ENCODE results near the gene TRPV5. TPM values are rescaled to one million over a fixed set of nuclear protein-coding genes. Genes with fewer than 3 reads are reported as not detected.

Gene TRPV5
- total RNA-seq, 1 donor, result not detected

GRCh38 chr7:142863891-142864685 is 69.5 kb downstream of the TRPV5 start:
- Histone ChIP-seq H3K4me2 (ENCODE audit: insufficient read depth, low read length) (no peak overlapping the region), H2AFZ (ENCODE audit: low read length) (no peak overlapping the region), H4K20me1 (ENCODE audit: insufficient read depth, low read length) (no peaks in the 10 kb centered on the region), H3K4me3 (ENCODE audit: insufficient read depth, low read length) (no peak overlapping the region), H3K79me2 (ENCODE audit: insufficient read depth, low read length) (no peaks in the 10 kb centered on the region), H3K4me1 (ENCODE audit: insufficient read depth, low read length) (no peaks in the 10 kb centered on the region), H3K27ac (ENCODE audit: low read depth, low read length) (no peak overlapping the region), H3K9me3 (ENCODE audit: low read depth, low read length) (no peaks in the 10 kb centered on the region), H3K36me3 (ENCODE audit: insufficient read depth, low read length) (no peaks in the 10 kb centered on the region), H3K27me3 (ENCODE audit: insufficient read depth, low read length) (no peaks in the 10 kb centered on the region)
- DNase-seq (ENCODE audit: insufficient read length, low spot score, missing footprints), result no peak
- no peak for TF ChIP-seq CTCF (IDR thresholded peaks at IDR 0.05; ENCODE audit: extremely low read depth, low read depth, low read length)

- Histone ChIP-seq H3K27me3 (ENCODE audit: insufficient read depth, low read length) (no peaks in the 10 kb centered on the region), H3K27ac (ENCODE audit: low read depth, low read length) (no peak overlapping the region), H3K4me3 (ENCODE audit: insufficient read depth, low read length) (no peak overlapping the region), H3K4me1 (ENCODE audit: insufficient read depth, low read length) (no peaks in the 10 kb centered on the region), H3K9me3 (ENCODE audit: low read depth, low read length) (no peaks in the 10 kb centered on the region), H3K4me2 (ENCODE audit: insufficient read depth, low read length) (no peak overlapping the region), H3K36me3 (ENCODE audit: insufficient read depth, low read length) (no peaks in the 10 kb centered on the region), H4K20me1 (ENCODE audit: insufficient read depth, low read length) (no peaks in the 10 kb centered on the region), H2AFZ (ENCODE audit: low read length) (no peak overlapping the region), H3K79me2 (ENCODE audit: insufficient read depth, low read length) (no peaks in the 10 kb centered on the region)
- peak; percentile 76 for DNase-seq (ENCODE audit: insufficient read length, low spot score, missing footprints)
- TF ChIP-seq CTCF (IDR thresholded peaks at IDR 0.05; ENCODE audit: extremely low read depth, low read depth, low read length), result no peak
Measured at GRCh38 chr7:142862786-142863400, 70.7 kb downstream of the TRPV5 start.

GRCh38 chr7:142862351-142862750 is 71.2 kb downstream of the TRPV5 start:
- Histone ChIP-seq H2AFZ (ENCODE audit: low read length) (no peak overlapping the region), H3K27me3 (ENCODE audit: insufficient read depth, low read length) (no peaks in the 10 kb centered on the region), H4K20me1 (ENCODE audit: insufficient read depth, low read length) (no peaks in the 10 kb centered on the region), H3K36me3 (ENCODE audit: insufficient read depth, low read length) (no peaks in the 10 kb centered on the region), H3K27ac (ENCODE audit: low read depth, low read length) (no peak overlapping the region), H3K4me2 (ENCODE audit: insufficient read depth, low read length) (no peak overlapping the region), H3K79me2 (ENCODE audit: insufficient read depth, low read length) (no peaks in the 10 kb centered on the region), H3K4me3 (ENCODE audit: insufficient read depth, low read length) (no peak overlapping the region), H3K4me1 (ENCODE audit: insufficient read depth, low read length) (no peaks in the 10 kb centered on the region), H3K9me3 (ENCODE audit: low read depth, low read length) (no peaks in the 10 kb centered on the region)
- peak; percentile 67 for DNase-seq (ENCODE audit: insufficient read length, low spot score, missing footprints)
- no peak for TF ChIP-seq CTCF (IDR thresholded peaks at IDR 0.05; ENCODE audit: extremely low read depth, low read depth, low read length)

GRCh38 chr7:142860968-142861367 is 72.6 kb downstream of the TRPV5 start:
- no peaks in the 10 kb centered on the region for H3K4me1 ChIP-seq (ENCODE audit: insufficient read depth, low read length)
- no peak overlapping the region for H2AFZ ChIP-seq (ENCODE audit: low read length)
- TF ChIP-seq CTCF (IDR thresholded peaks at IDR 0.05; ENCODE audit: extremely low read depth, low read depth, low read length), result no peak
- no peaks in the 10 kb centered on the region for H3K9me3 ChIP-seq (ENCODE audit: low read depth, low read length)
- no peaks in the 10 kb centered on the region for H3K79me2 ChIP-seq (ENCODE audit: insufficient read depth, low read length)
- no peak overlapping the region for H3K4me3 ChIP-seq (ENCODE audit: insufficient read depth, low read length)
- H3K27me3 ChIP-seq (ENCODE audit: insufficient read depth, low read length), result no peaks in the 10 kb centered on the region
- DNase-seq (ENCODE audit: insufficient read length, low spot score, missing footprints), result no peak
- H3K4me2 ChIP-seq (ENCODE audit: insufficient read depth, low read length), result no peak overlapping the region
- no peaks in the 10 kb centered on the region for H4K20me1 ChIP-seq (ENCODE audit: insufficient read depth, low read length)
- no peaks in the 10 kb centered on the region for H3K36me3 ChIP-seq (ENCODE audit: insufficient read depth, low read length)
- H3K27ac ChIP-seq (ENCODE audit: low read depth, low read length), result no peak overlapping the region

All from osteoblast (primary cell).